ENCODE data around the gene TMEM248.
"Not testable (repeated sequence)": the region's sequence is repeated elsewhere in the genome, so short reads cannot be mapped to it uniquely, and the experiment has no call there.

TMEM248 gene

GRCh38 chr7:67000601-67001258 lies 79.7 kb downstream of the TMEM248 start:
- not testable (repeated sequence) for DNase-seq (ENCODE audit: low read depth in 2 of 2)

GRCh38 chr7:67004145-67004544 lies 83.1 kb downstream of the TMEM248 start:
- not testable (repeated sequence) for DNase-seq (ENCODE audit: low read depth in 2 of 2)

GRCh38 chr7:67006965-67007364 lies 85.9 kb downstream of the TMEM248 start:
- DNase-seq (ENCODE audit: low read depth in 2 of 2): no peak

All from stimulated activated CD8-positive, alpha-beta memory T cell treated with anti-CD3 and anti-CD28 coated beads, Interleukin-15, amount 100 ng/mL, for 48 hours (primary cell).